Measurements from ENCODE around the gene OTP. TPM values are rescaled to one million over a fixed set of nuclear protein-coding genes. Genes with fewer than 3 reads are reported as not detected.

Gene OTP
- polyA plus RNA-seq, 2 of the 4 experiments (the other 2 are of a cell fraction), result 0.01 to 0.03 TPM

DNA sequence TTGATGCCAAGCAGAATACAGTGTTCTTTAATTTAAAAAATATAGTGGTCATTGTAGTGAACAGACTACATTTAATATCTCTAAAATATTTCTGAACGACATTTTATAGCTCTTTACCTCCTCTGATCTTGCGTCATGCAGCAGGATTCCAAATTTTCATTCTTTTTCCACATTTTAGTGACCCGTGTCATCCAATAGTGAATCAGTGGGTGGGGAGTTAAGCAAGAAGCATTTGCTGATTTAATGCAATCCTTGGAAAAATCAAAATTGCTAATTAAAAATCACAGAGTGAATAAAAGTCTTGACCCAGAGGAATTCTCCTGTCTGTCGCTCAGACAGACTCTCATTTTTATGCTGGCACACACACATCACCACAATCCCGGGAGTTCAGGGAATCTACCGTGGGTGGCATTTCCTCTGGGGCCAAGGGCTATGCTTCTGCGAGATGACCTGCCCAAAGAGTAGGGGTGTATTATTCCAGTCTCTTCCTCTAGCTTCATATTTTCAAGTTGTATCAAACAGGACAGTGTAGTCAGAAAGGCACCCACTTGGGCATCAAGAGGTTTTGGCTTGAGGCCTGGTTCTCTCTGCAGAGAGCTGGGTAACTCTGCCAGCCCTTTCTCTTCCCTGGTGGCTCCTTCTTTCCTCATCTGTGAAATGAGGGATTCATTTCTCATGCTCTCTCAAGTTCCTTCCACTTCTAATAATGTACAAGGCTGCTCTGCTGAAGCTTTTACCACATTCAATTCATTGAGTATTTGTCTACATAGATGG, 24.8 kb upstream of the OTP start:
- no peaks in the 10 kb centered on the region for H3K4me1 ChIP-seq
- 68% methylated on average over 7 of the region's 7 CpGs for WGBS (ENCODE audit: missing lambda C conversion rate)
- no peak for ATAC-seq
- POLR2A ChIA-PET, result no interaction called here
- no peak for TF ChIP-seq CBX8 (IDR thresholded peaks at IDR 0.05)
- FAIRE-seq, result no peak
- no peaks in the 10 kb centered on the region for H3K9me3 ChIP-seq
- no peak overlapping the region for H3K27ac ChIP-seq
- CTCF ChIA-PET, result interaction anchor here (0.6 to 1.1 kb wide), 2 partner anchors 9 to 17 kb away, joined by 3 to 5 read pairs; no protein-coding TSS in a partner anchor
- no peak overlapping the region for H3K4me3 ChIP-seq
- no peak for DNase-seq (ENCODE audit: low read depth in 1 of 2, low spot score in 1 of 2)
- no peak overlapping the region for H3K4me2 ChIP-seq

DNA sequence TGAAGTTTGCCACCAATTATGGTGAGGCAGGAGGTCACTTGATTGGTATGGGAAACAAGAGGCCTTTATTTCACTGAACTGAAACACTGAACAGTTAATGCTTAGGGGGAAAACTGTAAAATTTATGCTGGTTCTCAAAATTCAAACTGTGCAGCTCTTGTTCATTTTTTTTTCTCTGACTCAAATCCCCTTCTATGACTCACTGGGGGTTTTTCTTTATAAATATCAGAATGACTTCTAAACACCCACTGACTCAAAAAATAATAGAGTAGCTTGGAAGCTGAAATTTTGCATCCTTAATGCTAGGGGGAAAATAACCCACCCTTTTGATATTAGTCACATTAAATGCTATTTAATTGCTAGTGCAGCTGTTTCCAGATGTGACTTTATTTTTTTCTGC, 24.1 kb upstream of the OTP start:
- ATAC-seq (no peak), DNase-seq (ENCODE audit: low read depth in 1 of 2, low spot score in 1 of 2) (no peak), FAIRE-seq (no peak)
- Histone ChIP-seq H3K4me3 (no peak overlapping the region), H3K9me3 (no peaks in the 10 kb centered on the region), H3K27ac (no peak overlapping the region), H3K4me1 (no peaks in the 10 kb centered on the region), H3K4me2 (no peak overlapping the region)
- TF ChIP-seq MYC (IDR thresholded peaks at IDR 0.05; ENCODE audit: borderline replicate concordance, low read length) (no peak), ZSCAN20 (CRISPR knock-in tag; IDR thresholded peaks at IDR 0.05) (no peak), EHMT2 (IDR thresholded peaks at IDR 0.05; ENCODE audit: low read depth) (no peak), ESRRA (IDR thresholded peaks at IDR 0.05; ENCODE audit: borderline replicate concordance, low read length) (no peak), SMC3 (IDR thresholded peaks at IDR 0.05) (no peak)
- TF ChIP-seq, protein P1, sequence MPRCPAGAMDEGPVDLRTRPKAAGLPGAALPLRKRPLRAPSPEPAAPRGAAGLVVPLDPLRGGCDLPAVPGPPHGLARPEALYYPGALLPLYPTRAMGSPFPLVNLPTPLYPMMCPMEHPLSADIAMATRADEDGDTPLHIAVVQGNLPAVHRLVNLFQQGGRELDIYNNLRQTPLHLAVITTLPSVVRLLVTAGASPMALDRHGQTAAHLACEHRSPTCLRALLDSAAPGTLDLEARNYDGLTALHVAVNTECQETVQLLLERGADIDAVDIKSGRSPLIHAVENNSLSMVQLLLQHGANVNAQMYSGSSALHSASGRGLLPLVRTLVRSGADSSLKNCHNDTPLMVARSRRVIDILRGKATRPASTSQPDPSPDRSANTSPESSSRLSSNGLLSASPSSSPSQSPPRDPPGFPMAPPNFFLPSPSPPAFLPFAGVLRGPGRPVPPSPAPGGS (IDR thresholded peaks at IDR 0.05), result no peak
- ChIA-PET CTCF (interaction anchor here (0.6 to 1.1 kb wide), 2 partner anchors 9 to 17 kb away, joined by 3 to 5 read pairs; no protein-coding TSS in a partner anchor), POLR2A (no interaction called here)

DNA sequence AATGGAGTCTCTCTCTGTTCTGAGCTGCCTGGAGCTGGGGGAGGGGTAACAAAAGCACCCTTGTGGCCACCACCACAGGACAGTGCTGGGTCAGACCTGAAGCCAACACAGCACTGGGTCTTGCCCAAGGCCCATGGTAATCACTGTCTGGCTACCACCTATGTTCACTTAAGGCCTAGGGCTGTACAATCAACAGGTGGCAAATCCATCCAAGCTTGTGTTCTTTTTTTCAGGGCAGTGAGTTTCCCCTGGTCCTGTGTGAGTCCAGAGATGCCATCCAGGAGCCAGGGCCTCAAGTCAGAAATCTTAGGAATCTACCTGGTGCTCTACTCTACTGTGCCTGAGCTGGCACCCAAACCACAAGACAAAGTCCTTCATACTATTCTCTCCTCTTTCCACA, 20.1 kb upstream of the OTP start:
- no peak for TF ChIP-seq HEYL (CRISPR knock-in tag; IDR thresholded peaks at IDR 0.05)
- TF ChIP-seq CBX2 (IDR thresholded peaks at IDR 0.05; ENCODE audit: borderline replicate concordance, low read depth), result no peak
- no peak for TF ChIP-seq FOXS1 (CRISPR knock-in tag; IDR thresholded peaks at IDR 0.05)
- TF ChIP-seq, protein P2, sequence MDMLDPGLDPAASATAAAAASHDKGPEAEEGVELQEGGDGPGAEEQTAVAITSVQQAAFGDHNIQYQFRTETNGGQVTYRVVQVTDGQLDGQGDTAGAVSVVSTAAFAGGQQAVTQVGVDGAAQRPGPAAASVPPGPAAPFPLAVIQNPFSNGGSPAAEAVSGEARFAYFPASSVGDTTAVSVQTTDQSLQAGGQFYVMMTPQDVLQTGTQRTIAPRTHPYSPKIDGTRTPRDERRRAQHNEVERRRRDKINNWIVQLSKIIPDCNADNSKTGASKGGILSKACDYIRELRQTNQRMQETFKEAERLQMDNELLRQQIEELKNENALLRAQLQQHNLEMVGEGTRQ (IDR thresholded peaks at IDR 0.05), result no peak
- TF ChIP-seq, protein P1 (IDR thresholded peaks at IDR 0.05), result no peak

DNA sequence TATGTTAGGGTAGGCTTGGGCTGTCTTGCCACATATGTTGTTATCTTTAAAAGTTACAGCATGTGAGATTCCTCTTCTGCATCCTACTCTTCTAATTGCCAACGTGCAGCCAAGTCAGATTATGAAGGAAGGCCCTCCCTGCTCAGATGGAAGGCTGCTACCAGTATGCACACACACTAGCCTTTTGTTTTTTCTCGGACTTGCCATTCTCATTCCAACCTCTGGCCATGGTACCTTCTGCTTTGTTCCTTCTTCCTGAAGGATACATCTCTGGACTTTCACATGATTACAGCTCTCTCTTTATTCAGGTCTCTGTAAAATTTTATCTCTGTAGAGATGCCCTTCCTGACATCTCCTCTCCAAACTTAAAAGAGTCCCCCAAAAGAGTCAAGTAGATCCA, 12.8 kb upstream of the OTP start:
- Histone ChIP-seq H3K4me3 (no peak overlapping the region), H3K4me1 (no peaks in the 10 kb centered on the region), H3K9me3 (no peaks in the 10 kb centered on the region), H3K4me2 (no peak overlapping the region), H3K27ac (no peak overlapping the region)
- FAIRE-seq (no peak), DNase-seq (ENCODE audit: low read depth in 1 of 2, low spot score in 1 of 2) (no peak), ATAC-seq (no peak)
- ChIA-PET POLR2A (no interaction called here), CTCF (interaction anchor here (1.3 kb wide), 1 partner anchor 91 kb away, joined by 3 read pairs; no protein-coding TSS in a partner anchor)
- 2% methylated on average over 2 of the region's 2 CpGs for WGBS (ENCODE audit: missing lambda C conversion rate)
- TF ChIP-seq RARB (CRISPR knock-in tag; IDR thresholded peaks at IDR 0.05) (no peak), RAD21 (conservative IDR thresholded peaks at IDR 0.05 in 1 of 2, IDR thresholded peaks at IDR 0.05 in 1 of 2) (no peak), CHD2 (IDR thresholded peaks at IDR 0.05; ENCODE audit: low read length, partially characterized antibody) (no peak), SMC3 (IDR thresholded peaks at IDR 0.05) (no peak), EHF (CRISPR knock-in tag; IDR thresholded peaks at IDR 0.05) (no peak)
- TF ChIP-seq, protein P3, sequence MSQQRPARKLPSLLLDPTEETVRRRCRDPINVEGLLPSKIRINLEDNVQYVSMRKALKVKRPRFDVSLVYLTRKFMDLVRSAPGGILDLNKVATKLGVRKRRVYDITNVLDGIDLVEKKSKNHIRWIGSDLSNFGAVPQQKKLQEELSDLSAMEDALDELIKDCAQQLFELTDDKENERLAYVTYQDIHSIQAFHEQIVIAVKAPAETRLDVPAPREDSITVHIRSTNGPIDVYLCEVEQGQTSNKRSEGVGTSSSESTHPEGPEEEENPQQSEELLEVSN (IDR thresholded peaks at IDR 0.05; ENCODE audit: borderline replicate concordance, low read depth), result no peak

More for the DNA sequence above, 20.1 kb upstream of the OTP start:
- FAIRE-seq (no peak), DNase-seq (ENCODE audit: low read depth in 1 of 2, low spot score in 1 of 2) (no peak), ATAC-seq (no peak)
- ChIA-PET CTCF (interaction anchor here (0.6 to 2.3 kb wide), 2 partner anchors 12 to 58 kb away, joined by 3 to 9 read pairs; no protein-coding TSS in a partner anchor), POLR2A (no interaction called here)
- no peaks in the 10 kb centered on the region for H3K9me3 ChIP-seq
- no peaks in the 10 kb centered on the region for H3K4me1 ChIP-seq
- no peak overlapping the region for H3K27ac ChIP-seq
- no peak overlapping the region for H3K4me2 ChIP-seq
- no peak overlapping the region for H3K4me3 ChIP-seq

Data from A549 (cell line).